Measurements from ENCODE around the gene TOM1L1. TPM values are rescaled to one million over a fixed set of nuclear protein-coding genes. Genes with fewer than 3 reads are reported as not detected.

TOM1L1 gene
- total RNA-seq, 1 donor from 2014 or later, result 55.7 TPM

DNA sequence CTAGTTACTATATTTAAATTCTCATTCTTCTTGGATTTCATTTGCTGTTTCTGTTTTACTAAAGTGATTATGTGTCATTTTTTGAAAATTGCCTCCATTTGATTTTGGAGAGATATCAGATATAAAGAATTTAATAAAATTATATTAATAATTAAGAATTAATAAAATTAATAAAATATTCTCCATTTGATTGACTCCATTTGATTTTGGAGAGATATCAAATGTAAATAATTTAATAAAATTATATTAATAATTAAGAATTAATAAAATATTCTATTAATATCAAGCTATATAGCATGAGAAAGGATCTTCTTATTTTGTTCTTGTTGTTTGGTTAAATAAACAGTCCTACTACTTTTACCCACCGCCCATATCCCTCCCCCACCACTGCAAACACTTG, 90.9 kb downstream of the TOM1L1 start:
- no peak for DNase-seq (ENCODE audit: low spot score)

DNA sequence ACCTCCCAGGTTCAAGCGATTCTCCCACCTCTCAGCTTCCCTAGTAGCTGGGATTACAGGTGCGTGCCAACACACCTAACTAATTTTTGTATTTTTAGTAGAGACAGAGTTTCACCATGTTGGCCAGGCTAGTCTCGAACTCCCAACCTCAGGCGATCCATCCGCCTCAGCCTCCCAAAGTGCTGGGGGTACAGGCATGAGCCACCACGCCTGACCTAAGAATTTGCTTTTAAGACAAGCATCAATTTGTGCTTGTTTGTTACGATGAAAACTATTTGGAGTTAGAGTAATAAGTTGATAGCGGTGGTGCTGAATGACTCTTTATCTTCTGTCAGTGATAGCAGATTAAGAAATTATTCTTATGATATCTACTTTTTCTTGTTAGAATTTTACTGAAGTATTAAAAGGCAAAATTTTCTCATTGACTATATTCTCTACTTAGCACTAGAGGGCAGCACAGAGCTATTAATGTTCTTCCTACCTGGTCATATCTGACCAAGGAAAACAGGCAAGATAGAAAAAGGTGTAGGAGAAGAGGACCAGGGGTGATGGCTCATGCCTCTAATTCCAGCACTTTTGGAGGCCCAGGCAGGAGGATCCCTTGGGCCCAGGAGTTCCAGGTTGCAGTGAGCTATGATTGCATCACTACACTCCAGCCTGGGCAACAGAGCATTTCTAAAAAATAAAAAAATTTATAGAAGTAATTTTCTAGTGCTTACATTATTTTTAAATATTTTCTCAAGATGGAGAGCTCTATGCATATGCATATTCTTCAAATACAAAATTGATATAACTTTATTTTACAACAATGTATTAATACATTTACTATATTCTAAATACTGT, 92.4 kb downstream of the TOM1L1 start:
- DNase-seq (ENCODE audit: low spot score), result no peak

DNA sequence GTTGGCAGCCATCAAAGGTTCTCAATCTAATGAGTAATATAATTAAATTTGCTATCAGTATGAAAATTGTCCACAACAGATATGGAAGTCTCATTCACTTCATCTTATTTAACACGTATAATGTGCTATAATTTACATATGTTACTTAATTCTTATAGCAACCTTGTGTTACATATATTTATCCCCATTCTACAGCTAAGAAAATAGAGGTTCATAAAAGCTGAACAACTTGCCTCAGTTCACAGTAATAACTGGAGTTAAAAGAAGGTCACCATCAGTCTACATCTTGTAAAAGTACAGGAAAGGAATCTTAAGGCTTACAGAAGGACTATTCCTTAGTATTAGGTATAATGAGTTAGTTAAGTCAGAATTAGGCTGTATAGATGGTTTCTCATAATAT, 95.8 kb downstream of the TOM1L1 start:
- DNase-seq (ENCODE audit: low spot score), result no peak

DNA sequence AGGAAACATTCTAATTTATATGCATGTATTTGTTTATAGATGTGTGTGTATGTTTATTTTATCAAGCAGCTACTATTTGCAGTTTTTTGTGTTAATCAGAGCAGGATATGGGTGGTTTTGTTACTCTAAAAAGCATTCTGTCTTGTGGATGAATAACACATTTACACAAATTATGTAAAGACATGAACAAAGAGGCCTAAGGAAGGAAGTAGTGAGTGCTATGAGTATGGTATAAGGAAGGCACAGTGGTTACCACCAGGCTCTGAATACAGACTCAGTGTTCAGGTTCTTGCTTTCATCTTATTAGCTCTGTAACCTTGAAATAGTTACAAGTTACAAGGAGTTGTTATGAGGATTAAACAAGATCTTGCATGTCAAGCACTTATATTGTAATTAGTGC, 101.8 kb downstream of the TOM1L1 start:
- DNase-seq (ENCODE audit: low spot score), result no peak

DNA sequence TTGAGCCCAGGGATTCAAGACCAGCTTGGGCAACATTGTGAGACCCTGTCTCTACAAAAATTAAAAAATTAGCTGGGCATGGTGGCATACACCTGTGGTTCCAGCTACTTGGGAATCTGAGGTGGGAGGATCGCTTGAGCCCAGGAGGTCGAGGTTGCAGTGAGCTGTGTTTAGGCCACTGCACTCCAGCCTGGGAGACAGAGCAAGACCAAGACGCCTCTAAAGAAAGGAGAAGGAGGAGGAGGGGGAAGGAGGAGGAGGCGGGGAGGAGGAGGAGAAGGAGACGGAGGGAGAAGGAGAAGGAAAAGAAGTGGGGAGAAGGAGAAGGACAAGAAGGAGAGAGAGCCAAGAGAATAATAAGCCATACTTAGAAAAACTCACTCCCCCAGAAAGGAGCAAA, 103.8 kb downstream of the TOM1L1 start:
- DNase-seq (ENCODE audit: low spot score), result no peak

DNA sequence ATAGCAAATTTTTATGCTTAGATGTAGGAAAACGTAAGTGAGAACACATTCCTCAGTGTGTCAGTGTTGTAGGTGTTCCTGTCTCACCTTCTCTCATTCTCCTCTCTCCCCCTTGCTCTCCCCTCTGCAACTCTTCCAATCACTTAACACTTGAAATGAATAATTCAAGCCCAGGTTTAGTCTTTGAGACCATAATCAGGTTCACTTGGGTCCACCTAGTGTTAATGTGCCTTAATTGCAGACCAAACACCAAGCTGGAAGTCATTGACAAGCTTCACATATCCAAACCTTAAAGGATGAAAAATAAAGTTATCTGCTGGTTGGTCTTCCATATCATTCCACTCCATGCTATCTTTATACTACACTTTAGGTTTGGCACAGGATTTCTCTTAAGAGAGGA, 104.9 kb downstream of the TOM1L1 start:
- no peak for DNase-seq (ENCODE audit: low spot score)

Other genes starting within 250 kb of the TOM1L1 start
- 40.4 TPM for gene COX11, start 67.8 kb downstream of the TOM1L1 start, total RNA-seq
- gene STXBP4, start 67.9 kb downstream of the TOM1L1 start, total RNA-seq, result 19.3 TPM

Data from ureter (tissue), 1 donor.